ENCODE results near the gene GRK2. TPM values are rescaled to one million over a fixed set of nuclear protein-coding genes. Genes with fewer than 3 reads are reported as not detected.
A peak's percentile ranks its signal among the peaks of the same experiment; 100 is the strongest.
"Not testable (repeated sequence)": the region's sequence is repeated elsewhere in the genome, so short reads cannot be mapped to it uniquely, and the experiment has no call there.

The GRK2 gene
- total and polyA plus RNA-seq, 2 of the 13 experiments (the other 11 are each of a cell fraction or from before 2014, with no cell fraction given), result 31.3 to 42.4 TPM

DNA sequence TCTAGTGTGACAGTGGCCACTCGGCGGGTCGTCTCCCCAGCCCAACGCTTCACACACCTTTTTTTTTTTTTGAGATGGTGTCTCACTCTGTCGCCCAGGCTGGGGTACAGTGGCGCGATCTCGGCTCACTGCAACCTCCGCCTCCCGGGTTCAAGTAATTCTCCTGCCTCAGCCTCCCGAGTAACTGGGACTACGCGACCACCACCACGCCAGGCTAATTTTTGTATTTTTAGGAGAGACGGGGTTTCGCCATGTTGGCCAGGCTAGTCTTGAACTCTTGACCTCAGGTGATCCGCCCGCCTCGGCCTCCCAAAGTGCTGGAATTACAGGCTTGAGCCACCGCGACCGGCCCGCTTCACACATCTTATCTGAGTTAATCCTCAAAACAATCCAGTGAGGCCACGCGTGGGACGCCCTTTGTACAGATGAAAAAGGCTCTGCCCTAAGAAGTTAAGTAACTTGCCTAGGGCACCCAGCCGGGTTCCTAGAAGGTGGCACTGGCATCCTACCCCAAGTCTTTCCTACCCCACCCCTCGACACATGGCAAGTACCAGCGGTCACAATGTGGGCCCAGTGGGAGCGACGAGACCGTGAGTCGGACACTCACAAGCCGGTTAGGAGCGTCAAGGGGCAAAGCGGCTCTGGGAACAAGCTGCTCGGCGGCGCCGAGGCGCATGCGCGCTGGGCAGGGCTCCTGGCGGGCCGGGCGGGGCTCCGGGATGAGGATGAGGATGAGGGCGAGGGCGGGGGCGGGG lies 5.2 kb upstream of the GRK2 start (continued):
- TF ChIP-seq, protein P1, sequence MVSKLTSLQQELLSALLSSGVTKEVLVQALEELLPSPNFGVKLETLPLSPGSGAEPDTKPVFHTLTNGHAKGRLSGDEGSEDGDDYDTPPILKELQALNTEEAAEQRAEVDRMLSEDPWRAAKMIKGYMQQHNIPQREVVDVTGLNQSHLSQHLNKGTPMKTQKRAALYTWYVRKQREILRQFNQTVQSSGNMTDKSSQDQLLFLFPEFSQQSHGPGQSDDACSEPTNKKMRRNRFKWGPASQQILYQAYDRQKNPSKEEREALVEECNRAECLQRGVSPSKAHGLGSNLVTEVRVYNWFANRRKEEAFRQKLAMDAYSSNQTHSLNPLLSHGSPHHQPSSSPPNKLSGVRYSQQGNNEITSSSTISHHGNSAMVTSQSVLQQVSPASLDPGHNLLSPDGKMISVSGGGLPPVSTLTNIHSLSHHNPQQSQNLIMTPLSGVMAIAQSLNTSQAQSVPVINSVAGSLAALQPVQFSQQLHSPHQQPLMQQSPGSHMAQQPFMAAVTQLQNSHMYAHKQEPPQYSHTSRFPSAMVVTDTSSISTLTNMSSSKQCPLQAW (CRISPR knock-in tag; IDR thresholded peaks at IDR 0.05), result 0 out of 2 replicates have a peak, but pooled peaks have one; percentile 32
- TF ChIP-seq YEATS4 (CRISPR knock-in tag; IDR thresholded peaks at IDR 0.05; ENCODE audit: borderline replicate concordance) (peak; percentile 57; the same call in 1 of the 2 replicates), ZNF501 (CRISPR knock-in tag; IDR thresholded peaks at IDR 0.05) (peak; percentile 71), DMAP1 (CRISPR knock-in tag; IDR thresholded peaks at IDR 0.05) (peak; percentile 38; the same call in 1 of the 2 replicates), ZNF598 (CRISPR knock-in tag; IDR thresholded peaks at IDR 0.05; ENCODE audit: borderline replicate concordance) (0 out of 2 replicates have a peak, but pooled peaks have one; percentile 23), POLR2A (IDR thresholded peaks at IDR 0.05; ENCODE audit: insufficient read depth in 1 of 2, low read depth in 2 of 2, low read length in 2 of 2) (peak in 1 of 2 experiments; percentile 46; a peak in 1 of 4 replicates), ARNT2 (CRISPR knock-in tag; IDR thresholded peaks at IDR 0.05; ENCODE audit: low read depth) (0 out of 2 replicates have a peak, but pooled peaks have one; percentile 33), ZNF205 (CRISPR knock-in tag; IDR thresholded peaks at IDR 0.05) (peak; percentile 70), KAT8 (CRISPR knock-in tag; IDR thresholded peaks at IDR 0.05) (peak; percentile 38; the same call in 1 of the 2 replicates), ZFP41 (CRISPR knock-in tag; IDR thresholded peaks at IDR 0.05; ENCODE audit: borderline replicate concordance) (peak; percentile 66; the same call in 1 of the 2 replicates), NRL (CRISPR knock-in tag; IDR thresholded peaks at IDR 0.05; ENCODE audit: borderline replicate concordance) (0 out of 2 replicates have a peak, but pooled peaks have one; percentile 8), ZNF616 (CRISPR knock-in tag; IDR thresholded peaks at IDR 0.05; ENCODE audit: low read depth) (peak; percentile 18; the same call in 1 of the 2 replicates), SOX13 (CRISPR knock-in tag; conservative IDR thresholded peaks at IDR 0.05 in 1 of 2, IDR thresholded peaks at IDR 0.05 in 1 of 2) (0 out of 4 replicates have a peak, but pooled peaks of 1 of the 2 experiments have one; percentile 7), ZFY (CRISPR knock-in tag; IDR thresholded peaks at IDR 0.05) (peak; percentile 35; the same call in 1 of the 2 replicates)
- TF ChIP-seq, protein P2, sequence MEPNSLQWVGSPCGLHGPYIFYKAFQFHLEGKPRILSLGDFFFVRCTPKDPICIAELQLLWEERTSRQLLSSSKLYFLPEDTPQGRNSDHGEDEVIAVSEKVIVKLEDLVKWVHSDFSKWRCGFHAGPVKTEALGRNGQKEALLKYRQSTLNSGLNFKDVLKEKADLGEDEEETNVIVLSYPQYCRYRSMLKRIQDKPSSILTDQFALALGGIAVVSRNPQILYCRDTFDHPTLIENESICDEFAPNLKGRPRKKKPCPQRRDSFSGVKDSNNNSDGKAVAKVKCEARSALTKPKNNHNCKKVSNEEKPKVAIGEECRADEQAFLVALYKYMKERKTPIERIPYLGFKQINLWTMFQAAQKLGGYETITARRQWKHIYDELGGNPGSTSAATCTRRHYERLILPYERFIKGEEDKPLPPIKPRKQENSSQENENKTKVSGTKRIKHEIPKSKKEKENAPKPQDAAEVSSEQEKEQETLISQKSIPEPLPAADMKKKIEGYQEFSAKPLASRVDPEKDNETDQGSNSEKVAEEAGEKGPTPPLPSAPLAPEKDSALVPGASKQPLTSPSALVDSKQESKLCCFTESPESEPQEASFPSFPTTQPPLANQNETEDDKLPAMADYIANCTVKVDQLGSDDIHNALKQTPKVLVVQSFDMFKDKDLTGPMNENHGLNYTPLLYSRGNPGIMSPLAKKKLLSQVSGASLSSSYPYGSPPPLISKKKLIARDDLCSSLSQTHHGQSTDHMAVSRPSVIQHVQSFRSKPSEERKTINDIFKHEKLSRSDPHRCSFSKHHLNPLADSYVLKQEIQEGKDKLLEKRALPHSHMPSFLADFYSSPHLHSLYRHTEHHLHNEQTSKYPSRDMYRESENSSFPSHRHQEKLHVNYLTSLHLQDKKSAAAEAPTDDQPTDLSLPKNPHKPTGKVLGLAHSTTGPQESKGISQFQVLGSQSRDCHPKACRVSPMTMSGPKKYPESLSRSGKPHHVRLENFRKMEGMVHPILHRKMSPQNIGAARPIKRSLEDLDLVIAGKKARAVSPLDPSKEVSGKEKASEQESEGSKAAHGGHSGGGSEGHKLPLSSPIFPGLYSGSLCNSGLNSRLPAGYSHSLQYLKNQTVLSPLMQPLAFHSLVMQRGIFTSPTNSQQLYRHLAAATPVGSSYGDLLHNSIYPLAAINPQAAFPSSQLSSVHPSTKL (CRISPR knock-in tag; IDR thresholded peaks at IDR 0.05), result 0 out of 2 replicates have a peak, but pooled peaks have one; percentile 12
- not testable (repeated sequence) for TF ChIP-seq SOX13 (IDR thresholded peaks at IDR 0.05)
- TF ChIP-seq, protein P3, sequence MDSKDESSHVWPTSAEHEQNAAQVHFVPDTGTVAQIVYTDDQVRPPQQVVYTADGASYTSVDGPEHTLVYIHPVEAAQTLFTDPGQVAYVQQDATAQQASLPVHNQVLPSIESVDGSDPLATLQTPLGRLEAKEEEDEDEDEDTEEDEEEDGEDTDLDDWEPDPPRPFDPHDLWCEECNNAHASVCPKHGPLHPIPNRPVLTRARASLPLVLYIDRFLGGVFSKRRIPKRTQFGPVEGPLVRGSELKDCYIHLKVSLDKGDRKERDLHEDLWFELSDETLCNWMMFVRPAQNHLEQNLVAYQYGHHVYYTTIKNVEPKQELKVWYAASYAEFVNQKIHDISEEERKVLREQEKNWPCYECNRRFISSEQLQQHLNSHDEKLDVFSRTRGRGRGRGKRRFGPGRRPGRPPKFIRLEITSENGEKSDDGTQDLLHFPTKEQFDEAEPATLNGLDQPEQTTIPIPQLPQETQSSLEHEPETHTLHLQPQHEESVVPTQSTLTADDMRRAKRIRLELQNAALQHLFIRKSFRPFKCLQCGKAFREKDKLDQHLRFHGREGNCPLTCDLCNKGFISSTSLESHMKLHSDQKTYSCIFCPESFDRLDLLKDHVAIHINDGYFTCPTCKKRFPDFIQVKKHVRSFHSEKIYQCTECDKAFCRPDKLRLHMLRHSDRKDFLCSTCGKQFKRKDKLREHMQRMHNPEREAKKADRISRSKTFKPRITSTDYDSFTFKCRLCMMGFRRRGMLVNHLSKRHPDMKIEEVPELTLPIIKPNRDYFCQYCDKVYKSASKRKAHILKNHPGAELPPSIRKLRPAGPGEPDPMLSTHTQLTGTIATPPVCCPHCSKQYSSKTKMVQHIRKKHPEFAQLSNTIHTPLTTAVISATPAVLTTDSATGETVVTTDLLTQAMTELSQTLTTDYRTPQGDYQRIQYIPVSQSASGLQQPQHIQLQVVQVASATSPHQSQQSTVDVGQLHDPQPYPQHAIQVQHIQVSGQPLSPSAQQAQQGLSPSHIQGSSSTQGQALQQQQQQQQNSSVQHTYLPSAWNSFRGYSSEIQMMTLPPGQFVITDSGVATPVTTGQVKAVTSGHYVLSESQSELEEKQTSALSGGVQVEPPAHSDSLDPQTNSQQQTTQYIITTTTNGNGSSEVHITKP (CRISPR knock-in tag; IDR thresholded peaks at IDR 0.05; ENCODE audit: low read depth), result 0 out of 2 replicates have a peak, but pooled peaks have one; percentile 21

Data from HepG2 (cell line).